HL-60 (cell line): ENCODE data around the gene GORAB.
A peak's percentile ranks its signal among the peaks of the same experiment; 100 is the strongest.

Experiments used
- DNase-seq, 2 experiments: peaks; one replicate each; pipeline ENCODE4 v3.0.0-alpha.2; 2010 to 2020; ENCODE audit warnings: low read depth in 1 of 2, low spot score in 1 of 2
- H3K27ac ChIP-seq: fragments of 250-450 bp; sonication (Bioruptor Pico); replicated peaks from 2 replicates; pipeline ENCODE4 v1.5.1; 2020; ENCODE audit warnings: mild to moderate bottlenecking, moderate library complexity
- H3K27me3 ChIP-seq: fragments of 250-450 bp; sonication (Bioruptor Pico); 2 replicates; pipeline ENCODE4 v1.5.1; 2021; ENCODE audit warnings: mild to moderate bottlenecking, moderate library complexity; ENCODE audit not compliant: insufficient read depth, poor library complexity, severe bottlenecking
- H3K4me3 ChIP-seq: replicated peaks from 2 replicates; pipeline ENCODE4 v1.5.1; 2011; ENCODE audit warnings: mild to moderate bottlenecking, control low read depth, low read length; ENCODE audit not compliant: insufficient read depth
- CTCF ChIP-seq: IDR thresholded peaks from one replicate; pipeline ENCODE4 v1.5.1; 2011; ENCODE audit warnings: low read length, control low read depth, inconsistent platforms; ENCODE audit not compliant: insufficient read depth
- GABPA ChIP-seq: IDR thresholded peaks from 2 replicates; pipeline ENCODE4 v1.6.1; 2012; ENCODE audit warnings: low read depth
- POLR2AphosphoS5 ChIP-seq: IDR thresholded peaks from 2 replicates; pipeline ENCODE4 v1.6.1; 2012; ENCODE audit warnings: low read depth
- REST ChIP-seq: IDR thresholded peaks from 2 replicates; pipeline ENCODE4 v1.6.1; 2012; ENCODE audit warnings: low read depth; ENCODE audit not compliant: insufficient replicate concordance
- SPI1 ChIP-seq: IDR thresholded peaks from 2 replicates; pipeline ENCODE4 v1.6.1; 2012; ENCODE audit warnings: low read depth, mild to moderate bottlenecking, borderline replicate concordance

Gene GORAB

GRCh38 chr1:170533298-170533697 is 1.3 kb downstream of the GORAB start:
- DNase-seq = peak; percentile 45 to 75
- H3K27ac ChIP-seq = peak overlapping the region; percentile 87; the same call in 1 of the 2 replicates
- peak overlapping the region; percentile 87 for H3K4me3 ChIP-seq
- no peaks in the 10 kb centered on the region for H3K27me3 ChIP-seq
- TF ChIP-seq CTCF (no peak), GABPA (no peak), REST (no peak), SPI1 (no peak), POLR2AphosphoS5 (no peak)

- no peaks in the 10 kb centered on the region for H3K27me3 ChIP-seq
- TF ChIP-seq SPI1 (no peak), GABPA (no peak), REST (no peak), POLR2AphosphoS5 (no peak), CTCF (no peak)
- no peak overlapping the region for H3K27ac ChIP-seq
- H3K4me3 ChIP-seq = no peak overlapping the region
- DNase-seq = no peak
Measured at GRCh38 chr1:170534626-170535147, 2.7 kb downstream of the GORAB start.

- Histone ChIP-seq H3K27ac (no peak overlapping the region), H3K27me3 (no peaks in the 10 kb centered on the region), H3K4me3 (no peak overlapping the region)
- DNase-seq = no peak
- TF ChIP-seq REST (no peak), CTCF (no peak), SPI1 (no peak), GABPA (no peak), POLR2AphosphoS5 (no peak)
Measured at GRCh38 chr1:170535418-170535817, 3.5 kb downstream of the GORAB start.
